ENCODE measurements around the gene KRTAP12-4.
"Not testable (repeated sequence)": the region's sequence is repeated elsewhere in the genome, so short reads cannot be mapped to it uniquely, and the experiment has no call there.

Gene KRTAP12-4

GRCh38 chr21:44649521-44650100 is 4.8 kb downstream of the KRTAP12-4 start:
- Histone ChIP-seq H3K4me1 (no peaks in the 10 kb centered on the region), H3K9ac (no peak overlapping the region), H2AFZ (no peak overlapping the region), H3K27me3 (ENCODE audit: control insufficient read depth, insufficient read depth, low read length) (no peaks in the 10 kb centered on the region), H3K36me3 (ENCODE audit: control insufficient read depth, insufficient read depth, low read length) (no peaks in the 10 kb centered on the region), H3K79me2 (no peaks in the 10 kb centered on the region), H3K4me2 (ENCODE audit: low read length) (no peak overlapping the region), H3K9me3 (ENCODE audit: control insufficient read depth, low read length) (no peaks in the 10 kb centered on the region), H3K4me3 (ENCODE audit: low read depth, low read length) (no peak overlapping the region), H3K27ac (no peak overlapping the region)
- no peak for TF ChIP-seq CTCF (IDR thresholded peaks at IDR 0.05)

GRCh38 chr21:44648557-44649311 is 5.7 kb downstream of the KRTAP12-4 start:
- Histone ChIP-seq H3K4me1 (no peaks in the 10 kb centered on the region), H3K4me2 (ENCODE audit: low read length) (no peak overlapping the region), H3K9me3 (ENCODE audit: control insufficient read depth, low read length) (no peaks in the 10 kb centered on the region), H3K27me3 (ENCODE audit: control insufficient read depth, insufficient read depth, low read length) (no peaks in the 10 kb centered on the region), H3K27ac (no peak overlapping the region), H3K79me2 (no peaks in the 10 kb centered on the region), H3K4me3 (ENCODE audit: low read depth, low read length) (no peak overlapping the region), H3K36me3 (ENCODE audit: control insufficient read depth, insufficient read depth, low read length) (no peaks in the 10 kb centered on the region), H2AFZ (no peak overlapping the region), H3K9ac (no peak overlapping the region)
- TF ChIP-seq CTCF (IDR thresholded peaks at IDR 0.05), result no peak

- Histone ChIP-seq H3K79me2 (no peaks in the 10 kb centered on the region), H3K9me3 (ENCODE audit: control insufficient read depth, low read length) (no peaks in the 10 kb centered on the region), H3K4me2 (ENCODE audit: low read length) (no peak overlapping the region), H3K4me3 (ENCODE audit: low read depth, low read length) (no peak overlapping the region), H2AFZ (no peak overlapping the region), H3K4me1 (no peaks in the 10 kb centered on the region), H3K27ac (no peak overlapping the region), H3K36me3 (ENCODE audit: control insufficient read depth, insufficient read depth, low read length) (no peaks in the 10 kb centered on the region), H3K9ac (no peak overlapping the region), H3K27me3 (ENCODE audit: control insufficient read depth, insufficient read depth, low read length) (no peaks in the 10 kb centered on the region)
- TF ChIP-seq CTCF (IDR thresholded peaks at IDR 0.05), result no peak
Measured at GRCh38 chr21:44647222-44647552, 7.3 kb downstream of the KRTAP12-4 start.

- not testable (repeated sequence) for H2AFZ ChIP-seq; H3K4me1 ChIP-seq; H3K27me3 ChIP-seq (ENCODE audit: control insufficient read depth, insufficient read depth, low read length); H3K79me2 ChIP-seq; H3K9me3 ChIP-seq (ENCODE audit: control insufficient read depth, low read length); H3K27ac ChIP-seq; H3K9ac ChIP-seq; H3K4me3 ChIP-seq (ENCODE audit: low read depth, low read length); H3K4me2 ChIP-seq (ENCODE audit: low read length); H3K36me3 ChIP-seq (ENCODE audit: control insufficient read depth, insufficient read depth, low read length)
Measured at GRCh38 chr21:44646366-44647221, 7.9 kb downstream of the KRTAP12-4 start, which contains the start of gene KRTAP10-11. Gene KRTAP10-11, plus strand, starts transcription at chr21:44646414. Its CDS starts 45 bp downstream, at chr21:44646459.

GRCh38 chr21:44644878-44645277 is 9.6 kb downstream of the KRTAP12-4 start:
- no peak overlapping the region for H3K4me3 ChIP-seq (ENCODE audit: low read depth, low read length)
- H3K27ac ChIP-seq, result no peak overlapping the region
- TF ChIP-seq CTCF (IDR thresholded peaks at IDR 0.05), result no peak
- H3K36me3 ChIP-seq (ENCODE audit: control insufficient read depth, insufficient read depth, low read length), result no peaks in the 10 kb centered on the region
- no peak overlapping the region for H3K4me2 ChIP-seq (ENCODE audit: low read length)
- no peak overlapping the region for H3K9ac ChIP-seq
- H3K4me1 ChIP-seq, result no peaks in the 10 kb centered on the region
- no peaks in the 10 kb centered on the region for H3K9me3 ChIP-seq (ENCODE audit: control insufficient read depth, low read length)
- H3K27me3 ChIP-seq (ENCODE audit: control insufficient read depth, insufficient read depth, low read length), result no peaks in the 10 kb centered on the region
- H3K79me2 ChIP-seq, result no peaks in the 10 kb centered on the region
- H2AFZ ChIP-seq, result no peak overlapping the region

All from parathyroid adenoma (tissue), 2 donors.